ENCODE results near the gene CCR7. TPM values are rescaled to one million over a fixed set of nuclear protein-coding genes. Genes with fewer than 3 reads are reported as not detected.

Gene CCR7
- total and polyA plus RNA-seq, 9 donors = 0.18 to 2.5 (median 0.37) TPM; not detected in 2

- no peak overlapping the region for H3K4me3 ChIP-seq
- TF ChIP-seq POLR2A (IDR thresholded peaks at IDR 0.05) (no peak), EP300 (IDR thresholded peaks at IDR 0.05) (no peak), CTCF (IDR thresholded peaks at IDR 0.05) (no peak)
- H3K27me3 ChIP-seq = no peaks in the 10 kb centered on the region
- no peak overlapping the region for H3K27ac ChIP-seq
- H3K9me3 ChIP-seq = no peaks in the 10 kb centered on the region
- no peaks in the 10 kb centered on the region for H3K4me1 ChIP-seq (ENCODE audit: insufficient read depth)
- WGBS, 3 donors = 55 to 60% (median 59%) methylated on average over 2 of the region's 2 CpGs
- H3K36me3 ChIP-seq = no peaks in the 10 kb centered on the region
- intact Hi-C loops (cut with DNase I) = loop anchor here in 1 of 4 donors (10.0 kb wide), 1 partner anchor 191 kb away; no protein-coding TSS in a partner anchor
- DNase-seq = no peak
Observed at GRCh38 chr17:40565769-40566409, 617 bp upstream of the CCR7 start.

GRCh38 chr17:40564195-40564882 lies 933 bp downstream of the CCR7 start:
- no peak overlapping the region for H3K27ac ChIP-seq
- H3K27me3 ChIP-seq = no peaks in the 10 kb centered on the region
- H3K4me3 ChIP-seq = no peak overlapping the region
- no peak for TF ChIP-seq POLR2A (IDR thresholded peaks at IDR 0.05)
- TF ChIP-seq EP300 (IDR thresholded peaks at IDR 0.05) = no peak
- no peak for TF ChIP-seq CTCF (IDR thresholded peaks at IDR 0.05)
- 82 to 92% (median 86%) methylated on average over 13 of the region's 13 CpGs for WGBS, 3 donors
- intact Hi-C loops (cut with DNase I) = loop anchor here in 1 of 4 donors (10.0 kb wide), 1 partner anchor 190 kb away; no protein-coding TSS in a partner anchor
- no peaks in the 10 kb centered on the region for H3K9me3 ChIP-seq
- DNase-seq = no peak
- peaks cover 7% of the 10 kb centered on the region for H3K4me1 ChIP-seq (ENCODE audit: insufficient read depth)
- H3K36me3 ChIP-seq = no peaks in the 10 kb centered on the region

DNA sequence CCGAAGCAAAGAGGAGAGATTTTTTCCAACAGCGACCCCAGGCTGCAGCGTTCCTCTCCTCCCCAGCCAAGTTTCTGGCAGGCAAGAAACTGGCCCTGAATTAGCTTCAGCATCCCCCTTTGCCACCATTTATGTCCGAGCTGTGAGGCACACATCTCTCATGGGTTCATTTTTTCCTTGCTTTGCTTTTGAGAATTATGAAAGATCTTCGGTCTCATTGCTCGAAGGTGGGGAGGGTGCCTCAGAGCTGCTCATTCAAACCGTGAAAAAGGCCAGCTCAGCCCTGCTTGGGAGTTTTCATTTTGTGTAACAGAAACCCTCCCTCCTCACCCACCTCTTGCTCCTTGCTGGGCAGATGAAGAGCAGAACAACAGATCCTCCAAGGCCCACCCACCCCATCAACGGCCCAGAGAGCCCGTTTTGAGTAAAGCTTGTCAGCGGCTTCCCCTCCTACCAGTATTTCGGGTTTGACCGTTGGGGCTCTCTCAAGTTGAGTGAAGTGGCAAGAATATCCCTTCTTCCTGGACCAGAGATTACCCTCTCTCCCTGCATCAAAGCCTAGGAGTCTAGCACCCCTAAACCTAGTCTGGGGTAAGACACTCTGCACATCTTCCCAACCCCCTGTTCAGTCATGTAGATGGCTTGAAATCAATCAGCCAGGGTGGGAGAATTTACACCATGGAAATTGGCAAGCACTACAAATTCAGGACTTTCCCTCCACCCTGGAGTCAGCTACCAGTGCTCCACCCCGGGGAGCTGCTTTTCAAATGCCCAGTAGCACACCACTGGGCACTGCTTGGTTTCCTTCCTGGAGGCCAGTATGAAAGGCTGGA lies 1.8 kb downstream of the CCR7 start:
- 80 to 81% (median 81%) methylated on average over 13 of the region's 13 CpGs for WGBS, 3 donors
- H3K4me3 ChIP-seq = no peak overlapping the region

More for the DNA sequence above, 1.8 kb downstream of the CCR7 start:
- no peak for TF ChIP-seq EP300 (IDR thresholded peaks at IDR 0.05)
- no peak for TF ChIP-seq CTCF (IDR thresholded peaks at IDR 0.05)
- no peak for TF ChIP-seq POLR2A (IDR thresholded peaks at IDR 0.05)
- DNase-seq = no peak
- no peak overlapping the region for H3K27ac ChIP-seq
- H3K27me3 ChIP-seq = no peaks in the 10 kb centered on the region
- intact Hi-C loops (cut with DNase I) = loop anchor here in 1 of 4 donors (10.0 kb wide), 1 partner anchor 189 kb away; no protein-coding TSS in a partner anchor
- no peaks in the 10 kb centered on the region for H3K36me3 ChIP-seq
- H3K4me1 ChIP-seq (ENCODE audit: insufficient read depth) = peaks cover 15% of the 10 kb centered on the region
- no peaks in the 10 kb centered on the region for H3K9me3 ChIP-seq

Measured in ovary (tissue), 9 donors.